ENCODE data around the gene CIZ1.
A peak's percentile ranks its signal among the peaks of the same experiment; 100 is the strongest.
"Not testable (repeated sequence)": the region's sequence is repeated elsewhere in the genome, so short reads cannot be mapped to it uniquely, and the experiment has no call there.

CIZ1 gene

GRCh38 chr9:128145536-128145935 is 45.8 kb downstream of the CIZ1 start:
- DNase-seq (ENCODE audit: low read depth in 2 of 2): no peak

- DNase-seq (ENCODE audit: low read depth in 2 of 2): no peak
Measured at GRCh38 chr9:128144239-128145181, 46.9 kb downstream of the CIZ1 start.

GRCh38 chr9:128143525-128144238 is 47.7 kb downstream of the CIZ1 start:
- no peak for DNase-seq (ENCODE audit: low read depth in 2 of 2)

GRCh38 chr9:128142596-128142995 is 48.8 kb downstream of the CIZ1 start:
- DNase-seq (ENCODE audit: low read depth in 2 of 2): no peak

GRCh38 chr9:128142061-128142460 is 49.3 kb downstream of the CIZ1 start:
- no peak for DNase-seq (ENCODE audit: low read depth in 2 of 2)

GRCh38 chr9:128141604-128142003 is 49.8 kb downstream of the CIZ1 start:
- no peak for DNase-seq (ENCODE audit: low read depth in 2 of 2)

GRCh38 chr9:128139621-128140020 is 51.8 kb downstream of the CIZ1 start:
- DNase-seq (ENCODE audit: low read depth in 2 of 2): no peak

GRCh38 chr9:128138001-128138400 is 53.4 kb downstream of the CIZ1 start:
- no peak for DNase-seq (ENCODE audit: low read depth in 2 of 2)

- DNase-seq (ENCODE audit: low read depth in 2 of 2): no peak
Measured at GRCh38 chr9:128136816-128137793, 54.3 kb downstream of the CIZ1 start.

- DNase-seq (ENCODE audit: low read depth in 2 of 2): not testable (repeated sequence)
Measured at GRCh38 chr9:128135561-128135960, 55.8 kb downstream of the CIZ1 start.

GRCh38 chr9:128132139-128132538 is 59.2 kb downstream of the CIZ1 start:
- DNase-seq (ENCODE audit: low read depth in 2 of 2): not testable (repeated sequence)

GRCh38 chr9:128131346-128131745 is 60.0 kb downstream of the CIZ1 start:
- DNase-seq (ENCODE audit: low read depth in 2 of 2): not testable (repeated sequence)

GRCh38 chr9:128130651-128131050 is 60.7 kb downstream of the CIZ1 start:
- not testable (repeated sequence) for DNase-seq (ENCODE audit: low read depth in 2 of 2)

- DNase-seq (ENCODE audit: low read depth in 2 of 2): peak; percentile 26 to 27
Measured at GRCh38 chr9:128129976-128130590, 61.3 kb downstream of the CIZ1 start.

- no peak for DNase-seq (ENCODE audit: low read depth in 2 of 2)
Measured at GRCh38 chr9:128128836-128129590, 62.4 kb downstream of the CIZ1 start.

- peak; percentile 65 to 74 for DNase-seq (ENCODE audit: low read depth in 2 of 2)
Measured at GRCh38 chr9:128127990-128128835, 63.2 kb downstream of the CIZ1 start.

- DNase-seq (ENCODE audit: low read depth in 2 of 2): peak; percentile 54 to 67
Measured at GRCh38 chr9:128127568-128127989, 63.8 kb downstream of the CIZ1 start, which contains the start of gene PTGES2. PTGES2 (minus strand) TSS chr9:128127729; CDS start chr9:128127717, 12 bp downstream.

- DNase-seq (ENCODE audit: low read depth in 2 of 2): no peak
Measured at GRCh38 chr9:128125580-128126354, 65.6 kb downstream of the CIZ1 start.

Measured in stimulated activated CD8-positive, alpha-beta memory T cell treated with anti-CD3 and anti-CD28 coated beads, Interleukin-2, amount 100 ng/mL, for 1 hour (primary cell).